Fibroblast of lung (primary cell): ENCODE results near the gene KCNK18. TPM values are rescaled to one million over a fixed set of nuclear protein-coding genes. Genes with fewer than 3 reads are reported as not detected.

Source experiments
- DNase-seq, 2 donors: peaks; one replicate each; pipeline versions ENCODE4 v3.0.0 to v3.0.0-alpha.2; 2010; ENCODE audit warnings: low read depth in 2 of 2
- H2AFZ ChIP-seq: 2 replicates; pipeline ENCODE4 v1.5.1; 2012; ENCODE audit warnings: low read length, control low read depth, inconsistent platforms
- H3K27ac ChIP-seq: 2 replicates; pipeline ENCODE4 v1.5.1; 2011; ENCODE audit warnings: low read length, control low read depth; ENCODE audit not compliant: insufficient read depth
- H3K27me3 ChIP-seq: 2 replicates; pipeline ENCODE4 v1.5.1; 2011; ENCODE audit warnings: mild to moderate bottlenecking, low read length; ENCODE audit not compliant: control insufficient read depth, insufficient read depth
- H3K36me3 ChIP-seq: 2 replicates; pipeline ENCODE4 v1.5.1; 2011; ENCODE audit warnings: low read length; ENCODE audit not compliant: control insufficient read depth, insufficient read depth
- H3K4me1 ChIP-seq: 2 replicates; pipeline ENCODE4 v1.5.1; 2011; ENCODE audit warnings: low read length; ENCODE audit not compliant: control insufficient read depth, insufficient read depth; ENCODE audit errors: extremely low read depth
- H3K4me2 ChIP-seq: 2 replicates; pipeline ENCODE4 v1.5.1; 2011; ENCODE audit warnings: low read length, control low read depth; ENCODE audit not compliant: insufficient read depth; ENCODE audit errors: extremely low read depth
- H3K4me3 ChIP-seq, 4 experiments: fragments of 200-600 bp in 1 of 4; sonication (generic) in 1 of 4; replicated peaks in 1 of 4; 2 replicates each; pipeline ENCODE4 v1.5.1; 2011 to 2016; ENCODE audit warnings: low read length in 4 of 4, low read depth in 3 of 4, mild to moderate bottlenecking in 3 of 4, control low read depth in 2 of 4, inconsistent platforms in 1 of 4, mixed read lengths in 1 of 4; ENCODE audit not compliant: insufficient read depth in 1 of 4; ENCODE audit errors: control extremely low read depth in 1 of 4
- H3K79me2 ChIP-seq: 2 replicates; pipeline ENCODE4 v1.5.1; 2012; ENCODE audit warnings: mild to moderate bottlenecking, low read length, inconsistent platforms; ENCODE audit not compliant: control insufficient read depth, insufficient read depth
- H3K9ac ChIP-seq: 2 replicates; pipeline ENCODE4 v1.5.1; 2011; ENCODE audit warnings: mild to moderate bottlenecking, low read length, control low read depth; ENCODE audit not compliant: insufficient read depth
- H3K9me3 ChIP-seq: 2 replicates; pipeline ENCODE4 v1.5.1; 2012; ENCODE audit warnings: low read depth, low read length; ENCODE audit not compliant: control insufficient read depth, insufficient read depth
- H4K20me1 ChIP-seq: 2 replicates; pipeline ENCODE4 v1.5.1; 2011; ENCODE audit warnings: low read length; ENCODE audit not compliant: control insufficient read depth, insufficient read depth; ENCODE audit errors: extremely low read depth
- CTCF ChIP-seq, 2 donors: IDR thresholded peaks in 1 of 2; conservative IDR thresholded peaks in 1 of 2; 1 replicate in 1 of 2; 2 replicates in 1 of 2; pipeline ENCODE4 v1.5.1; 2011 to 2012; ENCODE audit warnings: low read length in 2 of 2, control low read depth in 1 of 2, inconsistent platforms in 1 of 2, low read depth in 1 of 2, mild to moderate bottlenecking in 1 of 2
- EZH2 ChIP-seq: IDR thresholded peaks from 2 replicates; pipeline ENCODE4 v1.5.1; 2012; ENCODE audit warnings: low read length, control low read depth, mild to moderate bottlenecking; ENCODE audit errors: missing control alignments
- polyA plus RNA-seq, 2 donors: library from polyadenylated mRNA; depleted of rRNA in 1 of 2; stranded (reverse) in 1 of 2; unstranded in 1 of 2; fragments of >200 nt; gene quantifications; 2 replicates each; pipeline ENCODE4 v1.2.1, GENCODE V29; 2011 to 2012; ENCODE audit warnings: missing spikeins in 1 of 2
- total RNA-seq: library from RNA; depleted of rRNA; stranded (reverse); fragments of >200 nt; gene quantifications from 2 replicates; pipeline ENCODE4 v1.2.1, GENCODE V29; 2014

KCNK18 gene
- total and polyA plus RNA-seq, 2 donors (not counting 1 experiment from before 2014, with no cell fraction given) = not detected

GRCh38 chr10:117198088-117198487 is 799 bp downstream of the KCNK18 start:
- Histone ChIP-seq H3K36me3 (no peaks in the 10 kb centered on the region), H2AFZ (no peak overlapping the region), H3K4me2 (no peak overlapping the region), H3K4me1 (no peaks in the 10 kb centered on the region), H3K4me3 (no peak overlapping the region), H3K27me3 (no peaks in the 10 kb centered on the region), H3K27ac (no peak overlapping the region), H3K79me2 (no peaks in the 10 kb centered on the region), H3K9me3 (no peaks in the 10 kb centered on the region), H3K9ac (no peak overlapping the region), H4K20me1 (no peaks in the 10 kb centered on the region)
- no peak for TF ChIP-seq CTCF (conservative IDR thresholded peaks at IDR 0.05 in 1 of 2, IDR thresholded peaks at IDR 0.05 in 1 of 2; ENCODE audit: low read depth in 1 of 2, low read length in 2 of 2)
- no peak for TF ChIP-seq EZH2
- DNase-seq = no peak

GRCh38 chr10:117201826-117202225 is 4.5 kb downstream of the KCNK18 start:
- H3K9me3 ChIP-seq = no peaks in the 10 kb centered on the region
- H3K4me1 ChIP-seq = no peaks in the 10 kb centered on the region
- TF ChIP-seq CTCF (conservative IDR thresholded peaks at IDR 0.05 in 1 of 2, IDR thresholded peaks at IDR 0.05 in 1 of 2; ENCODE audit: low read depth in 1 of 2, low read length in 2 of 2) (no peak), EZH2 (no peak)
- H3K4me3 ChIP-seq = no peak overlapping the region
- no peaks in the 10 kb centered on the region for H3K27me3 ChIP-seq
- H3K4me2 ChIP-seq = no peak overlapping the region
- H4K20me1 ChIP-seq = no peaks in the 10 kb centered on the region
- H3K27ac ChIP-seq = no peak overlapping the region
- no peak overlapping the region for H2AFZ ChIP-seq
- H3K79me2 ChIP-seq = no peaks in the 10 kb centered on the region
- H3K9ac ChIP-seq = no peak overlapping the region
- H3K36me3 ChIP-seq = no peaks in the 10 kb centered on the region
- no peak for DNase-seq

DNA sequence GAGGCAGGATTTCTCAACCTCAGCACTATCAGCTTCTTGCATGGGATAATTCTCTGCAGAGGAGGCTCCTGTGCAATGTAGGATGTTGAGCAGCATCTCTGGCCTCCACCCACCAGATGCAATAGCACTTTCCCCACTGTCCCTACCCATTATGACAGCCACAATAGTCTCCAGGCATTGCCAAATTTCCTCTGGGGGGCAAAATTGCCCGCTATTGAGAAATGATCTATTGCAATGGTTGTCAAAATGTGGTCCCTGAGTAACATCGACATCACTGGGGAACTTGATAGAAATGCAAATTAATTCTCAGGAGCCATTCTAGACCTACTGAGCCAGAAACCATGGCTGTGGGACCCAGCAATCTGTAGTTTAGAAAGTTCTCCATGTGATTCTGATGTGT is 7.0 kb downstream of the KCNK18 start:
- Histone ChIP-seq H3K27me3 (no peaks in the 10 kb centered on the region), H4K20me1 (no peaks in the 10 kb centered on the region), H2AFZ (no peak overlapping the region), H3K4me2 (no peak overlapping the region), H3K79me2 (no peaks in the 10 kb centered on the region), H3K9me3 (no peaks in the 10 kb centered on the region), H3K36me3 (no peaks in the 10 kb centered on the region), H3K4me1 (no peaks in the 10 kb centered on the region), H3K27ac (no peak overlapping the region), H3K9ac (no peak overlapping the region), H3K4me3 (no peak overlapping the region)
- TF ChIP-seq EZH2 (no peak), CTCF (conservative IDR thresholded peaks at IDR 0.05 in 1 of 2, IDR thresholded peaks at IDR 0.05 in 1 of 2; ENCODE audit: low read depth in 1 of 2, low read length in 2 of 2) (no peak)
- DNase-seq = no peak
